Measurements from ENCODE around the gene ESR2. TPM values are rescaled to one million over a fixed set of nuclear protein-coding genes. Genes with fewer than 3 reads are reported as not detected.
A peak's percentile ranks its signal among the peaks of the same experiment; 100 is the strongest.

The ESR2 gene
- total RNA-seq, 5 donors from 2014 or later (not counting 1 experiment from before 2014, with no cell fraction given), result 0.20 to 0.70 (median 0.43) TPM; not detected in 1

GRCh38 chr14:64279704-64280668 lies 14.2 kb downstream of the ESR2 start:
- CTCF ChIA-PET, result no interaction called here

GRCh38 chr14:64278458-64278857 lies 15.7 kb downstream of the ESR2 start:
- Mint-ChIP-seq H3K27ac (no peak overlapping the region), H3K36me3 (peaks cover 6% of the 10 kb centered on the region), H3K4me1 (peaks cover 6 to 8% (median 6%) of the 10 kb centered on the region in 3 donors), H3K27me3 (peaks cover 3 to 6% of the 10 kb centered on the region in 2 donors), H3K4me3 (no peak overlapping the region), H3K9me3 (peaks cover 0 to 2% (median 0%) of the 10 kb centered on the region in 3 donors)
- H3K4me1 ChIP-seq (ENCODE audit: control insufficient read depth in 1 of 2, extremely low read depth in 1 of 2, insufficient read depth in 2 of 2, low read length in 2 of 2), result peaks cover 0 to 4% of the 10 kb centered on the region in 2 experiments
- no peak for DNase-seq
- H3K9me3 ChIP-seq, result no peaks in the 10 kb centered on the region
- no peak overlapping the region for H3K4me3 ChIP-seq (ENCODE audit: control insufficient read depth in 1 of 2, extremely low read depth in 1 of 2, low read length in 1 of 2)
- ChIA-PET POLR2A (no interaction called here), CTCF (no interaction called here)
- WGBS (ENCODE audit: insufficient coverage), result no CpG with 5 or more reads among the region's 2 CpGs
- no peaks in the 10 kb centered on the region for H3K36me3 ChIP-seq (ENCODE audit: control insufficient read depth in 2 of 2, extremely low read depth in 1 of 2, insufficient read depth in 1 of 2, low read length in 1 of 2)
- H3K27ac ChIP-seq (ENCODE audit: low read length), result no peak overlapping the region
- no peaks in the 10 kb centered on the region for H3K27me3 ChIP-seq (replicated peaks in 1 of 2; ENCODE audit: control insufficient read depth in 2 of 2, extremely low read depth in 1 of 2, insufficient read depth in 2 of 2, low read length in 1 of 2)
- ATAC-seq (replicated peaks in 1 of 4), result no peak

More at GRCh38 chr14:64279704-64280668, 14.2 kb downstream of the ESR2 start:
- WGBS (ENCODE audit: insufficient coverage), result 85% methylated on average over 4 of the region's 15 CpGs
- Mint-ChIP-seq H3K9me3 (no peaks in the 10 kb centered on the region), H3K27ac (no peak overlapping the region), H3K27me3 (peaks cover 0 to 3% of the 10 kb centered on the region in 2 donors), H3K4me1 (peaks cover 6 to 8% (median 6%) of the 10 kb centered on the region in 3 donors), H3K36me3 (no peaks in the 10 kb centered on the region), H3K4me3 (no peak overlapping the region)
- Histone ChIP-seq H3K27me3 (replicated peaks in 1 of 2; ENCODE audit: control insufficient read depth in 2 of 2, extremely low read depth in 1 of 2, insufficient read depth in 2 of 2, low read length in 1 of 2) (no peaks in the 10 kb centered on the region), H3K4me1 (ENCODE audit: control insufficient read depth in 1 of 2, extremely low read depth in 1 of 2, insufficient read depth in 2 of 2, low read length in 2 of 2) (peaks cover 0 to 4% of the 10 kb centered on the region in 2 experiments), H3K36me3 (ENCODE audit: control insufficient read depth in 2 of 2, extremely low read depth in 1 of 2, insufficient read depth in 1 of 2, low read length in 1 of 2) (no peaks in the 10 kb centered on the region), H3K27ac (ENCODE audit: low read length) (no peak overlapping the region), H3K4me3 (ENCODE audit: control insufficient read depth in 1 of 2, extremely low read depth in 1 of 2, low read length in 1 of 2) (no peak overlapping the region), H3K9me3 (no peaks in the 10 kb centered on the region)
- POLR2A ChIA-PET, result no interaction called here
- DNase-seq, result no peak
- ATAC-seq (replicated peaks in 1 of 4), result peak in 1 of 4 experiments; percentile 38

- no peaks in the 10 kb centered on the region for H3K27me3 ChIP-seq (replicated peaks in 1 of 2; ENCODE audit: control insufficient read depth in 2 of 2, extremely low read depth in 1 of 2, insufficient read depth in 2 of 2, low read length in 1 of 2)
- POLR2A ChIA-PET, result no interaction called here
- Mint-ChIP-seq H3K4me3 (no peak overlapping the region), H3K9me3 (peaks cover 0 to 2% (median 0%) of the 10 kb centered on the region in 3 donors), H3K36me3 (peaks cover 6% of the 10 kb centered on the region), H3K27me3 (peaks cover 3 to 6% of the 10 kb centered on the region in 2 donors), H3K4me1 (peaks cover 3 to 8% (median 7%) of the 10 kb centered on the region in 3 donors), H3K27ac (no peak overlapping the region)
- no peak overlapping the region for H3K27ac ChIP-seq (ENCODE audit: low read length)
- H3K4me3 ChIP-seq (ENCODE audit: control insufficient read depth in 1 of 2, extremely low read depth in 1 of 2, low read length in 1 of 2), result no peak overlapping the region
- no peak for ATAC-seq (replicated peaks in 1 of 4)
- H3K36me3 ChIP-seq (ENCODE audit: control insufficient read depth in 2 of 2, extremely low read depth in 1 of 2, insufficient read depth in 1 of 2, low read length in 1 of 2), result no peaks in the 10 kb centered on the region
- H3K4me1 ChIP-seq (ENCODE audit: control insufficient read depth in 1 of 2, extremely low read depth in 1 of 2, insufficient read depth in 2 of 2, low read length in 2 of 2), result no peaks in the 10 kb centered on the region
- CTCF ChIA-PET, result interaction anchor here in 1 of 2 donors (0.6 kb wide), 1 partner anchor 38 kb away, joined by 6 read pairs; no protein-coding TSS in a partner anchor
- no peak for DNase-seq
- no peaks in the 10 kb centered on the region for H3K9me3 ChIP-seq
Observed at GRCh38 chr14:64272019-64272418, 22.2 kb downstream of the ESR2 start.

- H3K4me3 ChIP-seq (ENCODE audit: control insufficient read depth in 1 of 2, extremely low read depth in 1 of 2, low read length in 1 of 2), result no peak overlapping the region
- H3K4me1 ChIP-seq (ENCODE audit: control insufficient read depth in 1 of 2, extremely low read depth in 1 of 2, insufficient read depth in 2 of 2, low read length in 2 of 2), result no peaks in the 10 kb centered on the region
- no peaks in the 10 kb centered on the region for H3K9me3 ChIP-seq
- Mint-ChIP-seq H3K9me3 (no peaks in the 10 kb centered on the region), H3K27me3 (no peaks in the 10 kb centered on the region), H3K4me3 (no peak overlapping the region), H3K4me1 (peaks cover 18 to 21% (median 18%) of the 10 kb centered on the region in 3 donors), H3K27ac (peak overlapping the region in 1 of 2 donors; percentile 24), H3K36me3 (no peaks in the 10 kb centered on the region)
- H3K27me3 ChIP-seq (replicated peaks in 1 of 2; ENCODE audit: control insufficient read depth in 2 of 2, extremely low read depth in 1 of 2, insufficient read depth in 2 of 2, low read length in 1 of 2), result no peaks in the 10 kb centered on the region
- DNase-seq (peak in 1 of 35 experiments; percentile 6), ATAC-seq (replicated peaks in 1 of 4) (peak in 1 of 4 experiments; percentile 44)
- POLR2A ChIA-PET, result interaction anchor here in 1 of 2 donors (0.5 to 0.6 kb wide), 2 partner anchors 11 to 56 kb away, joined by 3 to 5 read pairs; no protein-coding TSS in a partner anchor
- no peaks in the 10 kb centered on the region for H3K36me3 ChIP-seq (ENCODE audit: control insufficient read depth in 2 of 2, extremely low read depth in 1 of 2, insufficient read depth in 1 of 2, low read length in 1 of 2)
- no peak overlapping the region for H3K27ac ChIP-seq (ENCODE audit: low read length)
- CTCF ChIA-PET, result no interaction called here
- WGBS (ENCODE audit: insufficient coverage), result 100% methylated on average over 1 of the region's 2 CpGs
Observed at GRCh38 chr14:64266239-64266638, 27.9 kb downstream of the ESR2 start.

GRCh38 chr14:64265222-64265621 lies 28.9 kb downstream of the ESR2 start:
- no peaks in the 10 kb centered on the region for H3K9me3 Mint-ChIP-seq
- no peak overlapping the region for H3K4me3 Mint-ChIP-seq
- Histone ChIP-seq H3K4me3 (ENCODE audit: control insufficient read depth in 1 of 2, extremely low read depth in 1 of 2, low read length in 1 of 2) (no peak overlapping the region), H3K27ac (ENCODE audit: low read length) (no peak overlapping the region), H3K27me3 (replicated peaks in 1 of 2; ENCODE audit: control insufficient read depth in 2 of 2, extremely low read depth in 1 of 2, insufficient read depth in 2 of 2, low read length in 1 of 2) (no peaks in the 10 kb centered on the region), H3K4me1 (ENCODE audit: control insufficient read depth in 1 of 2, extremely low read depth in 1 of 2, insufficient read depth in 2 of 2, low read length in 2 of 2) (no peaks in the 10 kb centered on the region), H3K9me3 (no peaks in the 10 kb centered on the region), H3K36me3 (ENCODE audit: control insufficient read depth in 2 of 2, extremely low read depth in 1 of 2, insufficient read depth in 1 of 2, low read length in 1 of 2) (no peaks in the 10 kb centered on the region)
- H3K27ac Mint-ChIP-seq, result no peak overlapping the region
- ChIA-PET CTCF (interaction anchor here in 1 of 2 donors (0.8 kb wide), 1 partner anchor 263 kb away, joined by 4 read pairs; no protein-coding TSS in a partner anchor), POLR2A (interaction anchor here in 1 of 2 donors (0.6 kb wide), 1 partner anchor 13 kb away, joined by 3 read pairs; no protein-coding TSS in a partner anchor)
- WGBS (ENCODE audit: insufficient coverage), result no CpG with 5 or more reads among the region's 1 CpG
- peaks cover 18 to 21% (median 18%) of the 10 kb centered on the region in 3 donors for H3K4me1 Mint-ChIP-seq
- DNase-seq (no peak), ATAC-seq (replicated peaks in 1 of 4) (no peak)
- H3K27me3 Mint-ChIP-seq, result no peaks in the 10 kb centered on the region
- H3K36me3 Mint-ChIP-seq, result no peaks in the 10 kb centered on the region

- WGBS (ENCODE audit: insufficient coverage), result 94% methylated on average over 19 of the region's 21 CpGs
- no peaks in the 10 kb centered on the region for H3K36me3 Mint-ChIP-seq
Observed at GRCh38 chr14:64260418-64260817, 33.8 kb downstream of the ESR2 start.

More at GRCh38 chr14:64260418-64260817, 33.8 kb downstream of the ESR2 start:
- Histone ChIP-seq H3K27ac (ENCODE audit: low read length) (no peak overlapping the region), H3K9me3 (no peaks in the 10 kb centered on the region), H3K27me3 (replicated peaks in 1 of 2; ENCODE audit: control insufficient read depth in 2 of 2, extremely low read depth in 1 of 2, insufficient read depth in 2 of 2, low read length in 1 of 2) (no peaks in the 10 kb centered on the region), H3K36me3 (ENCODE audit: control insufficient read depth in 2 of 2, extremely low read depth in 1 of 2, insufficient read depth in 1 of 2, low read length in 1 of 2) (no peaks in the 10 kb centered on the region), H3K4me3 (ENCODE audit: control insufficient read depth in 1 of 2, extremely low read depth in 1 of 2, low read length in 1 of 2) (no peak overlapping the region), H3K4me1 (ENCODE audit: control insufficient read depth in 1 of 2, extremely low read depth in 1 of 2, insufficient read depth in 2 of 2, low read length in 2 of 2) (no peaks in the 10 kb centered on the region)
- DNase-seq, result no peak
- ATAC-seq (replicated peaks in 1 of 4), result no peak
- Mint-ChIP-seq H3K4me3 (no peak overlapping the region), H3K27me3 (no peaks in the 10 kb centered on the region), H3K27ac (no peak overlapping the region), H3K4me1 (no peaks in the 10 kb centered on the region), H3K9me3 (no peaks in the 10 kb centered on the region)
- ChIA-PET POLR2A (no interaction called here), CTCF (interaction anchor here in 1 of 2 donors (0.6 kb wide), 1 partner anchor 87 kb away, joined by 3 read pairs; no protein-coding TSS in a partner anchor)

Measured in T-cell (primary cell).